HepG2 (cell line): ENCODE data around the gene LRBA. TPM values are rescaled to one million over a fixed set of nuclear protein-coding genes. Genes with fewer than 3 reads are reported as not detected.

ENCODE experiments used
- ATAC-seq: fragments of 200-7000 bp; cut with Tn5 transposase; 3 replicates; pipeline ENCODE4 v1.9.1; 2020; ENCODE audit warnings: mild to moderate bottlenecking, moderate library complexity
- BruUV-seq: library from RNA; stranded (reverse); fragments of 400-500 nt; replicated peaks from 2 replicates; lab custom pipeline; 2021; lab: Mats Ljungman, UMichigan
- CTCF ChIA-PET: fragments of 300-600 bp; formaldehyde crosslinking; extraction: SDS; loops from one replicate; lab custom pipeline; 2021; ENCODE audit warnings: low total read pairs, inconsistent platforms, low intra/inter-chr PET ratio; lab: Yijun Ruan, JAX
- POLR2A ChIA-PET: fragments of 350-600 bp; sonication (Branson Sonifier 250); formaldehyde crosslinking; loops from one replicate; lab custom pipeline; 2020; ENCODE audit warnings: antibody characterized with exemption, inconsistent platforms; lab: Yijun Ruan, JAX
- DNase-seq: peaks from one replicate; pipeline ENCODE4 v3.0.0-alpha.2; 2015; ENCODE audit warnings: low spot score
- FAIRE-seq: peaks from 3 replicates; lab custom pipeline; 2011; peaks lifted over from hg19 to GRCh38; lab: Jason Lieb, UNC
- H2AFZ ChIP-seq: one replicate; pipeline ENCODE4 v1.6.1; 2011; ENCODE audit warnings: low read length, inconsistent platforms
- H3K27ac ChIP-seq: fragments of 300-600 bp; 3 replicates; pipeline ENCODE4 v1.8.0; 2011; ENCODE audit warnings: mixed run types, mild to moderate bottlenecking, mixed read lengths, low read length, inconsistent platforms; ENCODE audit not compliant: insufficient read depth; ENCODE audit errors: extremely low read length
- H3K27me3 ChIP-seq, 2 experiments: fragments of 200-600 bp in 1 of 2; 2 replicates in 1 of 2; 3 replicates in 1 of 2; pipeline versions ENCODE4 v1.6.0 to v1.8.0; 2011; ENCODE audit warnings: low read length in 2 of 2, mild to moderate bottlenecking in 2 of 2, moderate library complexity in 2 of 2, inconsistent platforms in 1 of 2; ENCODE audit not compliant: insufficient read depth in 2 of 2, control insufficient read depth in 1 of 2
- H3K36me3 ChIP-seq, 2 experiments: fragments of 200-600 bp in 1 of 2; replicated peaks in 1 of 2; 2 replicates in 1 of 2; 3 replicates in 1 of 2; pipeline versions ENCODE4 v1.5.1 to v1.8.0; 2011; ENCODE audit warnings: low read length in 2 of 2, inconsistent platforms in 1 of 2; ENCODE audit not compliant: insufficient read depth in 2 of 2, control insufficient read depth in 1 of 2
- H3K4me1 ChIP-seq: 2 replicates; pipeline ENCODE4 v1.5.1; 2012; ENCODE audit warnings: low read length, inconsistent platforms; ENCODE audit not compliant: insufficient read depth
- H3K4me2 ChIP-seq: 2 replicates; pipeline ENCODE4 v1.6.0; 2011; ENCODE audit warnings: low read depth, low read length, inconsistent platforms
- H3K4me3 ChIP-seq, 3 experiments: fragments of 200-600 bp in 1 of 3; sonication (generic), shearing (Covaris generic) in 1 of 3; replicated peaks in 1 of 3; 2 replicates each; pipeline ENCODE4 v1.5.1; 2011 to 2016; ENCODE audit warnings: low read length in 3 of 3, inconsistent platforms in 2 of 3, low read depth in 2 of 3, mild to moderate bottlenecking in 2 of 3, control low read depth in 1 of 3, mixed read lengths in 1 of 3; ENCODE audit not compliant: insufficient read depth in 1 of 3
- H3K79me2 ChIP-seq: one replicate; pipeline ENCODE4 v1.6.1; 2011; ENCODE audit warnings: low read length, inconsistent platforms; ENCODE audit not compliant: insufficient read depth
- H3K9ac ChIP-seq: 2 replicates; pipeline ENCODE4 v1.6.0; 2011; ENCODE audit warnings: mild to moderate bottlenecking, low read depth, low read length, inconsistent platforms; ENCODE audit not compliant: insufficient read depth
- H3K9me3 ChIP-seq: 2 replicates; pipeline ENCODE4 v1.5.1; 2012; ENCODE audit warnings: mild to moderate bottlenecking, low read length
- H4K20me1 ChIP-seq: 2 replicates; pipeline ENCODE4 v1.6.0; 2011; ENCODE audit warnings: inconsistent platforms, mild to moderate bottlenecking, low read length, moderate library complexity; ENCODE audit not compliant: insufficient read depth
- AGO2 ChIP-seq: fragments of 200-400 bp; formaldehyde crosslinking; optimal IDR thresholded peaks from 2 replicates; pipeline ENCODE3; 2017; ENCODE audit warnings: mild to moderate bottlenecking, low read depth, low read length, moderate library complexity
- AKAP8 ChIP-seq: sonication (generic); formaldehyde crosslinking; IDR thresholded peaks from 2 replicates; pipeline ENCODE4 v1.5.1; 2020; ENCODE audit warnings: mild to moderate bottlenecking, missing genetic modification reagents
- CCAR2 ChIP-seq: fragments of 200-400 bp; formaldehyde crosslinking; optimal IDR thresholded peaks from 2 replicates; pipeline ENCODE3; 2018; ENCODE audit warnings: low read depth, mild to moderate bottlenecking, low read length, moderate library complexity
- CREB1 ChIP-seq, 2 experiments: fragments of 450-650 bp in 1 of 2; IDR thresholded peaks; 2 replicates each; pipeline ENCODE4 v1.6.1; 2016 to 2017; ENCODE audit warnings: control low read depth in 1 of 2, mild to moderate bottlenecking in 1 of 2, missing compliant biosample characterization in 1 of 2, missing genetic modification characterization in 1 of 2
- GFI1 ChIP-seq: sonication (generic); formaldehyde crosslinking; IDR thresholded peaks from 2 replicates; pipeline ENCODE4 v1.5.0; 2020; ENCODE audit warnings: missing genetic modification reagents, mild to moderate bottlenecking, borderline replicate concordance
- JUND ChIP-seq: sonication (generic); formaldehyde crosslinking; IDR thresholded peaks from 2 replicates; pipeline ENCODE4 v1.8.0; 2022; ENCODE audit warnings: mild to moderate bottlenecking, missing genetic modification reagents
- MAZ ChIP-seq, 2 experiments: sonication (generic) in 1 of 2; formaldehyde crosslinking in 1 of 2; IDR thresholded peaks; 2 replicates each; pipeline versions ENCODE4 v1.5.0 to v1.6.1; 2012 to 2020; ENCODE audit warnings: low read depth in 2 of 2, mild to moderate bottlenecking in 2 of 2, borderline replicate concordance in 1 of 2, improper control_type of control experiment in 1 of 2, low read length in 1 of 2, missing genetic modification reagents in 1 of 2, moderate library complexity in 1 of 2
- SP4 ChIP-seq: sonication (generic); formaldehyde crosslinking; IDR thresholded peaks from 2 replicates; pipeline ENCODE4 v1.8.1; 2023; ENCODE audit warnings: mild to moderate bottlenecking, missing genetic modification reagents
- ZNF652 ChIP-seq: IDR thresholded peaks from 2 replicates; pipeline ENCODE4 v1.6.1; 2016; ENCODE audit warnings: low read depth, borderline replicate concordance
- ZNF761 ChIP-seq: sonication (generic); formaldehyde crosslinking; conservative IDR thresholded peaks from 2 replicates; pipeline ENCODE4 v1.4.0; 2020; ENCODE audit warnings: mild to moderate bottlenecking, missing genetic modification reagents
- WGBS: methylation state at CpG from one replicate; pipeline ENCODE4 v1.1.6; 2017; ENCODE audit warnings: low lambda C conversion rate; 5-methylcytosine and 5-hydroxymethylcytosine counted together
- in situ Hi-C: cut with HindIII; loops from 2 replicates; pipeline ENCODE4 v1.10.0; 2017; ENCODE audit warnings: low pct_unique_long_range_greater_than_20kb; ENCODE audit not compliant: extremely low pct_ligation_motif_present
- intact Hi-C: fragments of 100-400 bp; cut with micrococcal nuclease; formaldehyde crosslinking; loops from one replicate; pipeline ENCODE4 v1.10.0; 2022; ENCODE audit not compliant: unreplicated experiment
- polyA plus RNA-seq, 8 experiments: library from polyadenylated mRNA; depleted of rRNA in 3 of 8; stranded (reverse) in 7 of 8; unstranded in 1 of 8; fragments of >200 nt; fragmentation: Illumina TruSeq in 4 of 8; extraction: Trizol in 4 of 8; gene quantifications; 2 replicates each; pipeline versions ENCODE4 v1.2.1 to v1.2.3, GENCODE V29; 2011 to 2016; ENCODE audit warnings: low read depth in 4 of 8, missing spikeins in 1 of 8, mixed read lengths in 1 of 8; ENCODE audit not compliant: insufficient read depth in 1 of 8
- total RNA-seq, 5 experiments: library from RNA; depleted of rRNA; stranded (reverse); fragments of >200 nt; fragmentation: Illumina TruSeq; extraction: Trizol; gene quantifications; 2 replicates each; pipeline ENCODE4 v1.2.3, GENCODE V29; 2016; ENCODE audit warnings: low read depth in 1 of 5
- TF ChIP-seq, protein P1 (sequence below): sonication (generic); formaldehyde crosslinking; IDR thresholded peaks from 2 replicates; pipeline ENCODE4 v1.5.0; 2020; ENCODE audit warnings: mild to moderate bottlenecking, missing genetic modification reagents

LRBA gene
- total and polyA plus RNA-seq, 2 of the 13 experiments (the other 11 are each of a cell fraction or from before 2014, with no cell fraction given), result 21.0 to 37.2 TPM

DNA sequence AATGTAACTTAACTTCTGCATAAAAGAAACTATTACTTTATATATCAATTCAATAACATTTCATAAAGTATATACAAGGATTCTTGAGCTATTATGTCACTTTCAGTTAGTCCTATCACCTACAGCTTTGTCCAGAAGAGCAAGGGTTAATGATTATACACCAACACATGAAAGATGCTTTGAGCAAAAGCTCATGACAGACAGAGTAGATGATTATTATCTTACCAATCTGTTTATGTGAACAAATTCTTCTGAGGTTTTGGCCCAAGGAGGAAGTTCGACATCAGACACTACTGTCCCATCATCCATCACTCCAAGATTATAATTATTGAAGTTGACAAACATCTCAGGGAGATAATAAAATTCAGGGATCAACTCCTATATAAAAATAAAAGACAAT lies 599.9 kb downstream of the LRBA start:
- intact Hi-C loops (no loop called here), in situ Hi-C loops (no loop called here)
- Histone ChIP-seq H3K9me3 (no peaks in the 10 kb centered on the region), H3K4me1 (no peaks in the 10 kb centered on the region), H3K79me2 (no peaks in the 10 kb centered on the region), H3K4me2 (no peak overlapping the region), H3K27me3 (no peaks in the 10 kb centered on the region), H3K27ac (no peak overlapping the region), H3K9ac (no peak overlapping the region), H3K4me3 (no peak overlapping the region), H2AFZ (no peak overlapping the region), H3K36me3 (0 out of 5 replicates have a peak, but pooled peaks cover 0 to 4% of the 10 kb centered on the region in 2 experiments), H4K20me1 (no peaks in the 10 kb centered on the region)
- ChIA-PET CTCF (no interaction called here), POLR2A (no interaction called here)
- 92% methylated on average over 1 of the region's 1 CpG for WGBS
- FAIRE-seq, result no peak
- DNase-seq, result no peak
- no peak for ATAC-seq
- BruUV-seq, result no TSS peak
- TF ChIP-seq ZNF761 (CRISPR knock-in tag), result no peak
- no peak for TF ChIP-seq SP4 (CRISPR knock-in tag)
- no peak for TF ChIP-seq MAZ (IDR thresholded peaks at IDR 0.05; ENCODE audit: borderline replicate concordance, low read depth, low read length)
- TF ChIP-seq MAZ (CRISPR knock-in tag; IDR thresholded peaks at IDR 0.05; ENCODE audit: low read depth), result no peak
- TF ChIP-seq ZNF652 (CRISPR knock-in tag), result peak; percentile 62; the same call in 1 of the 2 replicates

DNA sequence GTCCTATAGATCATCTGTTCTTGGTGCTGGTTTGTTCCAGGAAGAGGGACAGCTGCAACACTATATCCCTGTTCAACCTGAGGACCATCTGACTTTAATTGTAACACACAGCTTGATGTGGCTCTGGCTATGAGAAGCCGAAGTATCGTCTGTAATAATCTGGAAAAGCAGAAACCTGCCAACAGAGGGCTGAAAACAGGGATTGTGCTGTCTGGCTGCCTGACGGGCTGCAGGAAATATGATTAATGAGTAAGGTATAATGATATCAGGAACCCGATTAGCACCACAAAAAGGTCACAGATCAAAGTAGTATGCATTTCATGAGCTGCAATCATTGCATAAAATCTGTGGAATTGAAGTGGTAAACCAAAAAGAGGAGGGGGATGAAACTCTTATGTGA lies 603.6 kb downstream of the LRBA start:
- intact Hi-C loops, result no loop called here
- no peaks in the 10 kb centered on the region for H3K4me1 ChIP-seq

More for the DNA sequence above, 603.6 kb downstream of the LRBA start:
- Histone ChIP-seq H3K9me3 (no peaks in the 10 kb centered on the region), H3K36me3 (0 out of 5 replicates have a peak, but pooled peaks cover 0 to 4% of the 10 kb centered on the region in 2 experiments), H3K4me2 (no peak overlapping the region), H3K27me3 (no peaks in the 10 kb centered on the region), H2AFZ (no peak overlapping the region), H3K27ac (no peak overlapping the region), H3K4me3 (no peak overlapping the region), H3K79me2 (no peaks in the 10 kb centered on the region), H4K20me1 (no peaks in the 10 kb centered on the region), H3K9ac (no peak overlapping the region)
- CTCF ChIA-PET, result no interaction called here
- ATAC-seq (no peak), DNase-seq (no peak), FAIRE-seq (no peak)
- POLR2A ChIA-PET, result no interaction called here
- TF ChIP-seq, protein P1, sequence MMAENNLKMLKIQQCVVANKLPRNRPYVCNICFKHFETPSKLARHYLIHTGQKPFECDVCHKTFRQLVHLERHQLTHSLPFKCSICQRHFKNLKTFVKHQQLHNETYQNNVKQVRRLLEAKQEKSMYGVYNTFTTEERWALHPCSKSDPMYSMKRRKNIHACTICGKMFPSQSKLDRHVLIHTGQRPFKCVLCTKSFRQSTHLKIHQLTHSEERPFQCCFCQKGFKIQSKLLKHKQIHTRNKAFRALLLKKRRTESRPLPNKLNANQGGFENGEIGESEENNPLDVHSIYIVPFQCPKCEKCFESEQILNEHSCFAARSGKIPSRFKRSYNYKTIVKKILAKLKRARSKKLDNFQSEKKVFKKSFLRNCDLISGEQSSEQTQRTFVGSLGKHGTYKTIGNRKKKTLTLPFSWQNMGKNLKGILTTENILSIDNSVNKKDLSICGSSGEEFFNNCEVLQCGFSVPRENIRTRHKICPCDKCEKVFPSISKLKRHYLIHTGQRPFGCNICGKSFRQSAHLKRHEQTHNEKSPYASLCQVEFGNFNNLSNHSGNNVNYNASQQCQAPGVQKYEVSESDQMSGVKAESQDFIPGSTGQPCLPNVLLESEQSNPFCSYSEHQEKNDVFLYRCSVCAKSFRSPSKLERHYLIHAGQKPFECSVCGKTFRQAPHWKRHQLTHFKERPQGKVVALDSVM (CRISPR knock-in tag), result no peak
- TF ChIP-seq AGO2 (no peak), JUND (no peak), AKAP8 (no peak), CCAR2 (no peak), CREB1 (IDR thresholded peaks at IDR 0.05) (no peak), CREB1 (CRISPR knock-in tag; IDR thresholded peaks at IDR 0.05) (no peak), GFI1 (CRISPR knock-in tag) (no peak)
- 94% methylated on average over 4 of the region's 4 CpGs for WGBS
- BruUV-seq, result no TSS peak
- in situ Hi-C loops, result no loop called here
